A172 (cell line): ENCODE data around the gene SDF4. TPM values are rescaled to one million over a fixed set of nuclear protein-coding genes. Genes with fewer than 3 reads are reported as not detected.

Source experiments
- DNase-seq: peaks from one replicate; pipeline ENCODE4 v3.0.0-alpha.2; 2015; ENCODE audit warnings: low spot score
- total RNA-seq: library from RNA; depleted of rRNA; stranded (reverse); fragments of >200 nt; shearing (Covaris generic); gene quantifications from 2 replicates; pipeline ENCODE4 v1.2.3, GENCODE V29; 2014

SDF4 gene
- total RNA-seq, 1 experiment from 2014 or later, result 109 TPM

DNA sequence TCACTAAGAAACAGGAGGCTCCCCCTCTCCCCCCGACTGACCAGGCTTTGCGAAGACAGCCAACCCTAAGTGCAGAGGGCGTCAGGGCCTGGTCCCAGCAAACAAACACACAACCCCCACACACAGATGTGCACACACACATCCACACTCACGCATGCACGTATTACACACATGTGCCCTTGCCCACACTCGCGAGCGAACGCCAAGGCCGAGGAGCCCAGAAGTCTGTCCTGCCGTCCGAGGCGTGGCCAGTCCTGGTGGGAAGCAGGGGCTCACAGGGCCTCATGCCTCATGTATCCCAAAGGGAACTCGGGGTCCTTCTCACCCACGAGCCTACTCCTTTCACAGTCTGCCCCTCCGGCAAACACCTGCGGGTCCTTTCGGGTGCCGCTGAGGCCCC, 2.0 kb downstream of the SDF4 start:
- DNase-seq, result no peak

DNA sequence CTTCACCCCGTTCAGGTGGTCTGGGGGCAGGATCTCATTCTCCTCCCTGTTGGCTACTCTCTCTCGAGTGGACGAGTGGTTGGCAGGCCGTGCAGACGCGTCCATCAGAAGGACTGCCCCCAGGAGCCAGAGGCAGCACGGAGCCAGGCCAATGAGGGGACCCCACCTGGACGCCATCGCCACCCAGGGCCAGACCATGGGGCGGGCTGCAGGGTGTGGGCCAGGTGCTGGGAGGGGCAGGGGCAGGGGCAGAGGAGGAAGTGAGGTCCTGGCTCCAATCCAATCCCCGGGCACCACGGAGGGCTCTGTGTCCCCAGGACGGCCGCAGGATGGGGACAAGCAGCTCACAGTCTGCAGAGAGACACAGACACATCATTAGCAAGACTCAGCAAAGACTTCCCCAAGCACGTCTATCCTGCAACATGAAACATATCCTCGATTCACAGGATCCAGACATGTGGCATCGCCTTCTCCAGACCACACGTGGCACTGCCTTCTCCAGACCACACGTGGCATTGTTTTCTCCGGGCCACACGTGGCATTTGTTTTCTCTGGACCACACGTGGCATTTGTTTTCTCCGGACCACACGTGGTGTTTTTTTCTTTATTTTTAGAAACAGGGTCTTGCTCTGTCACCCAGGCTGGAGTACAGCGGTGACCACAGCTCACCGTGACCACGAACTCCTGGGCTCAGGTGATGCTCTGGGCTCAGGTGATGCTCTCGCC, 3.0 kb downstream of the SDF4 start:
- DNase-seq, result no peak

DNA sequence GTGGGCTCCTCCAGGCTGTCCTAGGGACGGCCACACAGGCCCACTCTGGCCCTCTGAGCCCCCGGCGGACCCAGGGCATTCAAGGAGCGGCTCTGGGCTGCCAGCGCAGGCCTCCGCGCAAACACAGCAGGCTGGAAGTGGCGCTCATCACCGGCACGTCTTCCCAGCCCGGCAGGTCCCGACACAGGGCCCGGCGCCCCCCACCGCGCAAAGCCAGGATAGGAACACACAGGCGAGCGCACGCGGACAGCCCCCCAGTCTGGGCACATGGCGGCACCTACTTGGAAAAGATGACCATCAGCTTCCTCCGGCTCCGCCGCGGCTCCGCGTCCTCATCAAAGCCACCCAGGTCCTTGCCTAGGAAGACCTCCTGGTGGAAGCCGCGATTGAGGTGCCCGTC, 3.6 kb downstream of the SDF4 start:
- no peak for DNase-seq

DNA sequence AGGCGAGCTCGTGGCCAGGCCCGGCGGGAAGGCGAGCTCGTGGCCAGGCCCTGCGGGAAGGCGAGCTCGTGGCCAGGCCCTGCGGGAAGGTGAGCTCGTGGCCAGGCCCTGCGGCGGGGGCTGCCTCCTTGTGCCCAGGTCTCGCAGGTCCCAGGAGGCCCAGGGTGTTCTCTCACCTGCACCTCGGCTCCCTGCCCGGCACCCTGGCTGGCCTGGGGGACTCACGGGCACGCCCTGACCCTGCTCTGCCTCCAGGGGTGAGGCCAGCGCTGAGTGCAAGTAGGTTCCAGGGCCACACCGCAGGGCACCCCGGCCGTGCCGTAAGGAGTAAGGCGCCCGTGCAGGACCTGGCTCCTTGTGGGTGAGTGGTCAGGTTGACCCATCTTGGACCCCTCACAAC, 4.4 kb downstream of the SDF4 start:
- DNase-seq, result no peak

DNA sequence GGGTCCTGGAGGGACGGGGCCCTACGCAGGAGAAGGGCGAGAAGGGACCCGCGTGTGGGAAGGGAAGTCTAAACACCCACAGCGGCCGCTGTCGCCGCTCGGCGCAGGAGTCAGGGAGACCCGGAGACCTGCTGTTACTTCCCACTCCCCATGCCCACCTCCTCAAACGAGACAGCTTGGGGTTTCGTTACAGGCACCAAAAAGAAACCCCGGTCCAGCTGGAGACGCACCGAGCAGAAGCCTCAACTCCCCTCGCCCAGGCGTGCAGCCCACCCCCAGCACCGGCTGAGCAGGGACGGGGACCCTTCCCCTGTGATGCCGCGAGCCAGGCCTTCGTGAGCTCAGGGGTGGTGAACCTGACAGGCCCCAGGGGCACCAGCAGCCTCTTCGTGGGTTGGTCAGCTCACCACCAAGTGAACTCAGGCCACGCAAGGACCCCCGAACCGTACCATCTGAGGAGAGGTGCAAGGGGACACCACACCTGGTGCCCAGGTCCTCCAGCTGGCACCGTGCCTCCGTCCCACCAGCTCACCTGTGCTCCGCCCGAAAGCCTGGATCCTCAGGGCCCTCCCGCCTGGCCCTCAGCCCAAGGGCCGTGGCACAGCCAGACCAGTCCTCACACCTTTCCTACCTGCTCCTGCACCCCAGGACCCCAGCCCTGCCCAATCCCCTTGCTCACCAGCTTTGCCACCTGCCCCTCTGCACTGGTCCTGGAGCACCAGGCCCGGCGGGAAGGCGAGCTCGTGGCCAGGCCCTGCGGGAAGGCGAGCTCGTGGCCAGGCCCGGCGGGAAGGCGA, 5.0 kb downstream of the SDF4 start:
- DNase-seq, result no peak

DNA sequence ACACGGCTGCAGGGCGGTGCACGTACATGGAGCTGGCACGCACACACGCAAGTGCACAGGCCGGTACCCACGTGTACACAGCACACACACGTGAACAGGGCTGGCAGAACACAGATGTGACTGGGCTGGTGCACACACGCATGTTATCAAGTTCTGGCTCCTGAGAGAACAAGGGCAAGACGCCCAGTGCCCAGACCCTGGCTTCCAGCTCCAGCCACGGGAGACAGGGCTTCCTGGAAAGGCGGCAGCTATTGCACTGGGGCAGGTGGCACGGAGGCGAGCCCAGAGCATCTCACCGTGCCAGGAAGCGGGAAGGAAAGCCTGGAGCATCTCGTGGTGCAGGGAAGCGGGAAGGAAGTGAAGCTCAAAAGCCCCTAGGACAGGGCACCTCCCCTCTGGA, 5.9 kb downstream of the SDF4 start:
- no peak for DNase-seq

DNA sequence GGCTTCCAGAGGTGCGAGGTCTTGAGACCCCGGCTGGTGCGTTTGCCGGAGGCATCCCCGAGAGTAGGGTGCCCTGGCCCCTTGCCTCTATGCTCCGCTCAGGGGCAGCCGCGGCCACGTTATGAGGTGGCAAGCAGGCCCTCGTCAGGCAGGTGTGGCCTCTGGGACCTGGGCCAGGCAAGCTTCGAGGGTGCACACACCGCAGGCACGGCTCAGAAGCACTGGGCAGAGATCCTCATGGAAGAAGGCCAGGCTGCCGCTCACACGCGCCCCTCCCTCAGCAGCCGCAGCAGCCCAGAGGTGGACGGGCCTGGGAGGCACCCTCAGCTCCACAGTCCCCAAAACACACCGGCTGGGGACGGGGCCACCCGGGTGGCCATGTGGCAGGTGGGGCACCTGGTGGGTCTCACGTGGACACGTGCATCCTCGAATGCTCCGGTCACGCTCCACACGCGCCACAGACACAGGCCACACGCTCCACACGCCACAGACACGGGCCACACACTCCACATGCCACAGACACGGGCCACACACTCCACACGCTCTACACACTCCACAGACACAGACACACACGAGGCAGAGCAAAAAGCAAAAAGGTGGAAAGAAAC, 6.5 kb downstream of the SDF4 start:
- DNase-seq, result no peak

DNA sequence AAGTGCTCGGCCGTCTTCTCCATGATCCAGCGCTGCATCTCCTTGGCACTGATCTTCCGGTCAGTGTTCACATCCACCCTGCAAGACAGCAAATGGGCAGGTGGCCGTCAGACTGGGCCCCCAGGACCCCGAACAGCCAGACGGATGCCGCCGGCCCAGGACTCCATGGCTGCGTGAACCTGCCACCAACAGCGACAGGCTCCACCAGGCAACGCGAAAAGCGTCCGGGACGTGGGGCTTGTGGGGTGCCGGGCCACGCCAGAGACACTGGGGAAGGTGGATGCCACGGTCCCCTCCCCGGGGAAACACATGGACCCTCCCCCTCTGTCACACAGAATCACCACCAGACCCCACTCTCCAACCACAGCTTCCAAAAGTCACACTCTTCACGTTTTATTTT, 7.9 kb downstream of the SDF4 start:
- no peak for DNase-seq

DNA sequence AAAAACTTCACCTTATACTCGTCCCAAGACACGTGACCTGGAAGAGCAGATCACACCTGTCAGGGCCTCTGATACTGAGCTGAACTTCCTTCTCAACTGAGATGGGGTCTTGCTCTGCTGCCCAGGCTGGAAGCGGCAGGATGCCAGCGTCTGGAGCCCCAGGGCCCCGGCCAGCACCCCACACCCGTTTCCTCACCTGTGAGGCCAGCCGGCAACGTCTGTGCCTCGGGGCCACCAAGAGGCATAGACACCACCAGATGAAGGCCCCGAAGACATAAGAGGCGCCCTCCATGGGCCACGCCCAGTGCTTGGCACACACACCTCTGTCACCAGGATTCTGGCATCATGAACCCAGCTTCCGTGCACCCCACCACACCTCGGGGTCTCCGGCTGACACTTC, 8.5 kb downstream of the SDF4 start:
- no peak for DNase-seq

DNA sequence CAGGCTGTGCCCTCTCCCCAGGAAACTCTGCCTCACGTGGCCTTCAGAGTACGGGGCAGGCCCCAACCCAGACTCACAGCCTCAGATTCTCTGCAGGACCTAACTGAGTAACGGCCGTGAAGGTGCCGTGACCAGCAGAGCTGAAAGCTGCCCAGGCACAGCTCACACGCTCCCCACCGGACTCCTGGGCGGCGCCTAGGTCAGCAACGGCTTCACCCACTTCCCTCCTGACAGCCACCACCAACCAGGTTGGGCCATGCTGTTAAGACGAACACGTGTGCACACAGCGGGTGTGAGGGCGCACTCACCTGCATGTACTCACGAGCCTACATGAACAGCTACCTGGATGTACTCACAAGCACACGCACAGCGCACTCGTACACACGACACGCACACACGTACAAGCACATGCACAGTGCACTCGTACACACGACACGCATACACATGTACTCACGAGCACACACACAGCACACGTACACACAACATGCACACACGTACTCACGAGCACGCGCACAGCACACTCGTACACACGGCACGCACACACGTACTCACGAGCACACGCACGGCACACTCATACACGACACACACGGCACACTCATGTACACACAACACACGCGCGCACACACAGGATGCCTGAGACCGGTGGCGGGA, 9.1 kb downstream of the SDF4 start:
- no peak for DNase-seq

DNA sequence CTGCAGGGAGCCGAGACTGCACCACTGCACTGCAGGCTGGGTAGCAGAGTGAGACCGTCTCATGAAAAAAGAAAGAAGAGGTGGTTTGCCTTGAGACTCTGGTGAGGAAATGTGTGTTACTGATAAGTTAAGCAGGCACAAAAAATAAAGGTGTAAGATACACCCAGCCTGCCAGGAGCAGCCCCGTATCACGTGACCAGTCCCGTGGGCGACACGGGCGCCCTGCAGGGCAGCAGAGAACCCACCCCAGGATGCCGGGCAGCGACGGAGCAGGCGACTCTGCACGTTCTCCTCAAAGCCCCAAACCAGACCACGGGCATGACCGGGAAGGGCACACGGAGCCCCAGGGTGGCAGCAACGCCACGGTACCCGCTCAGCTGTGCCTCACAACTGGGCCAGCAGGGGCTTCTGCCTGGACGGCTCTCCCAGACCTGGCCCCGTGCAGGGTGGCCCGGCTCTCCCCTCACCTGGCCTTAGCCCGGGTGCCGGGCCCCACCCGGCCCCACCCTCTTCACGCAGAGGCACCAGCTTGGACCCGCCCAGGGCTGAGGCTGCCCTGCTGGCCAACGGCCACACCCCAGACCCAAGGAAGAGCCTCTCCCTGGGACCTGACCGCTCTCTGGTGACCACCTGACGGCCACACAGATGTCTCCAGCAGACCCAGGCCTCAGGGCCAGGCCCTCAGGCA, 9.8 kb downstream of the SDF4 start:
- DNase-seq, result no peak

DNA sequence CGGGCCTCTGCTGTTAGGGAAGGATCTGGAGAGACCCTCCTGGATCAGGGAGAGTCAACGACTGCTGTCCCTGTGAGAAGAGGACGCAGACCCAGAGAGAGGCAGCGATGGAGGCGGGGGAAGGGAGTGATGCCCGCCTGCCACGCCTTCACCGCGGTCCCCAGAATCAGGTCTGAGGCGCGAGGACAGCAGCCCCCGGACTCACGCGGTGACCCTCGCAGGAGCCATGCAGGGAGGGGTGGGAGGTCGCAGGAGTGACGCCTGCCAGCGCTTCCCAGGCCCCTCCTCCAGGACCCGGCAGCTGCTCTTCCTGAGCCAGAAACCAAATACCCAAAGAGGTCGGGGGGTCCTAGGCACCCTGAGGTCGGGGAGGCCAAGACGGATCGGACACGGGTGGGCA, 11.6 kb downstream of the SDF4 start:
- no peak for DNase-seq

DNA sequence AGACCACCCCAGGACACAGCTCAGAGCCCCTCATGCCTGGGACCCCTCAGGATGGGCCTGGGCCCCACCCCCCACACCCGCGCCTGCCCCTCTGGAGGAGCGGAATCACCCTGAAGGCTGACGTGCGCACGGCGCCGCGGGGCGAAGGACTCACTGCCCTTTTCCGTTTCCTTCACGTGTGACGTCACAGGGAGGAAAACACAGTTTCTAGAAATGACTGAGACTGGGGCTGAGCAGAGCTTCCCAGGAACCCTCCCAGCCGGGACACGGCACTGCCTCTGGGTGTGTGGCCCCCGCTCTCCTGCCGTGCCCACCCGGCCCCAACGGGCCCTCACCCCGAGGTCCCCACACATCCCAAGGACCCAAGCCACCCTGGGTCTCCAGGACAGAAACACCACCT, 12.5 kb downstream of the SDF4 start:
- no peak for DNase-seq

DNA sequence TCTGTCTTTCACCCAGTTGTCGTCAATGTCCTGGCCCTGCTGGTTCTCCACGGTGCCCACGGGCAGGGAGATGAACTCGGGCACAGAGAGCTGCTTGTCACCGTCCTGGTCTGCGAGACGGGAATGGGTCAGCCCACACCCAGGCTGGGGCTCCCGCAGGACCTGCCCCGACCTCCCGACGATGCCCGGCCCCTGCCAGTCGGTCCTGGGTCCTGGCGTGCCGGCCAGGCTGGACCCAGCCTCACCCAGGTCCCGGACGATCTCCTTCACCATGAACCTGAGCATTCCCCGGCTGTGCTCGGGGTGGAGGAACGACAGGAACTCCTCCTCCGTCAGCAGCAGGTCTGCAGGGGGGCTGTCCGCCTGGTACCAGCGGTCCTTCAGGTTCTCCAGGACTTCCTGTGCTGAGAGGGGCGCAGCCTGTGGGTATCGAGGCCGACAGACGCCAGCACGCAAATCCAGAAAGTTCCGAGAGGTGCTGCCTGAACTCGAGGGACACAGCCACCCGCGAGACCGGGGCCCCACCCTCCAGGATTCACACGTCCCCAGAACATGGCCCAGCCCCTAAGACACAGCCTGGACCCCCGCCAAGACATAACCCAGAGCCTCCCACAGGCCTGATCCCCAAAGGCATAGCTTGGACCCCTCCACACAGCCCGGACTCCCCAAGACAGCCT, 13.1 kb downstream of the SDF4 start:
- DNase-seq, result no peak

DNA sequence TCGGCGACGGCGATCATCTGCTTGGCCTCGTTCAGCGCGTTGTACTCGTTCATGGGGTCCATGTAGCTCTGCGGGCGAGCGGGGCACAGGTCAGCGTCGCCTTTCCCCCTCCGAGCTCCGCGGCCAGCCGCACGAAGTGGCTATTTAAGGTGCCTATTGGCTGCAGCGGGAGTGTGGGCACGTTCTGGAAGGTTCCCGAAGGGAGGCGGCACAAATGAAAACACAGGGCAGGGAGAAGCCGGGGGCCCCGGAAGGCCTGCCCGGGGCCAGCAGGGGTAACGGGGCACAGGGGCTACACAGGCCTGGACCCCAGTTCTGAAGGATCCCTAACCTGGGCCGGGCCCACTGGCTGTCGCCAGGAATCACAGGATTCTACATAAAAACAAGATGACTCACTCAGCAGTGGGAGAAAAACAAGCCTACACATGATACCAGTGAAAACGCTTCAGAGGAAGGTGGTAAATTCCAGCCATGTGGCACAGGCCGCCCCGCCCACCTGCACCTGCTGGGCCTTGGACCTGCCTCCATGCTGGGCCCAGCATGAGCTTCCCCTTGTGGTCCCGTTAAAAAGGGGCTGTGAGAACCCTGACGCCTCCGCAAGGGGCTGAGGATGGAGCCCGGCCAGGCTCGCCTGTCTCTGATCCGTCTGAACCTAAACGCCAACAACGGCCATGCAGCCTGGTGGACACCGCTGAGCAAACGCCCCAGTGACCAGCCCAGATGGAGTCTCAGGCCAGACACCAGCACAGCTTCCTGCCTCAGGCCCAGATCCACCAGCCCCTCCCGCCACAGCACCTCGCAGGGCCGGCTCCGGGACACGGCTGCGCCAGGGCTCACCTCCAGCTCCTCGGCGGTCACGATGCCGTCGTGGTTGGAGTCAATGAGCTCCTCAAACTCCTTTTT, 13.9 kb downstream of the SDF4 start:
- peak; percentile 75 for DNase-seq

DNA sequence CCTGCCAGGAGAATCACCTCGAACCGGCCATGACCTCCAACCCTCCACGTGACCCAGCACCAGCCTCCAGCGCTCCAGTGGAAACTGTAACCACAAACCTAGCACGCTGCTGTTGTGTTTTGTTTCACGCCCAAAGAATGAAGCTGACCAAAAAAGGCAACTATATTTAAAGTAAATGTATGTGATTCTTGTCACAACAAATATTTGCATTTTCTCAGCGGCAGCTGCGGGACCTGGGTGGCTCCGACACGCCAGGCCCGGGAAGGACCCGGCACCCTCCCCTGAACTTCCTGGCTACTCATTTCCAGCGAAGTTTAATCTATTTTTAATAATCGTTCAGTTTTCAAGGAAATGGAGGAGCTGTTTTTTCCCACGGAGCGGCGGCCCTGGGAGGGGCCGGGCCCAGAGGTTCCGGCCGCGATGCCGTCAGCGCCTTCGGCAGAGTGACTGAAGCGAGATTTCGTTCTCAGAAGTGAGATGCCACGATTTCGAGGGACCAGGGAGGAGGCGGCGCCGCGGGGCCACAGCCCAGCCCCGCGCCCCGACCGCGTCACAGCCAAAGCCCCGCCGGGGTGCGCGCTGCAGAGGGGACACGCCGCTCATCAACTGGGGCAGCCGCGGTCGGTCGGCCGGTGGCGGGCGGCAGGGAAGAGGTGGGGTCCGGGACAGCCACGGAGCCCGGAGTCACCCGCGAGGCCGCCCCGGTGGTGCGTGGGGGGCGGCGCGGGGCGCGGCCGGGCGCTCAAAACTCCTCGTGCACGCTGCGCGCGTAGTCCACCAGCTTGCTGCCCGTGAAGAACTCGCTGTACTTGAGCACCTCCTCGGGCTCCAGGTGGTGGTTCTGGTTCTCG, 14.8 kb downstream of the SDF4 start:
- no peak for DNase-seq

DNA sequence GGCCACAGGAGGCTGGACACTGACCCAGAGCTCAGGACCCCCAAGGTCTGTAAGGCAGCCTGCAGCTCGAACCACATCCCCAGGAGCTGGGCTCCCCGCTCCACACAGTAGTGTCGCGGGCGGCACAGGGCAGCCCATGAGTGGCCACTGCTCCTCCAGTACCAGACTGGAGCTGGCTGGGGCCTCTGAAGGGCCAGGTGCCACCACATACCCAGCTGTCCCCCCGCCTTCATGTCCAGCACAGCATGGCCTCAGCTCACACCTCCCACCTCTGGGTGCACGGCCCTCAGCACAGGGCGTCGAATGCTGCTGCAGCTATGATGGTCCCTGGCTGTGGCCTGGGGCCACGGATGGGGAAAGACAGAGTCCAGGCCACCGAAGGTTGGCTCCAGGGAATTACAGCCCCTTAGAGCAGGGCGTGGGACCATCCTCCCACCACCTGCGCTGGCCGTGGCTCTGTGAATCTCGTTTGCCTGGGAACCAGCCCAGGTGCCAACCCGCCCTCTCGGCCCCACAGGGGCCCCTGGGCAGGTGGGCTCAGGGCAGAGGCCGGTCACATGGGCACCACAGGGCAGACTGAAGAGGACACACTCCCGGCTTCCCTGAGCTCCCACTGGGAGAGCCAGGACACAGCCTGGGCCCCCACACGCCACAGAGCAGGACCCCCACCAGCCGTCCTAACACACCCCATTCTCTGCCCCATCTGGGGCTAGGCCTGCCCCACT, 15.8 kb downstream of the SDF4 start:
- no peak for DNase-seq

DNA sequence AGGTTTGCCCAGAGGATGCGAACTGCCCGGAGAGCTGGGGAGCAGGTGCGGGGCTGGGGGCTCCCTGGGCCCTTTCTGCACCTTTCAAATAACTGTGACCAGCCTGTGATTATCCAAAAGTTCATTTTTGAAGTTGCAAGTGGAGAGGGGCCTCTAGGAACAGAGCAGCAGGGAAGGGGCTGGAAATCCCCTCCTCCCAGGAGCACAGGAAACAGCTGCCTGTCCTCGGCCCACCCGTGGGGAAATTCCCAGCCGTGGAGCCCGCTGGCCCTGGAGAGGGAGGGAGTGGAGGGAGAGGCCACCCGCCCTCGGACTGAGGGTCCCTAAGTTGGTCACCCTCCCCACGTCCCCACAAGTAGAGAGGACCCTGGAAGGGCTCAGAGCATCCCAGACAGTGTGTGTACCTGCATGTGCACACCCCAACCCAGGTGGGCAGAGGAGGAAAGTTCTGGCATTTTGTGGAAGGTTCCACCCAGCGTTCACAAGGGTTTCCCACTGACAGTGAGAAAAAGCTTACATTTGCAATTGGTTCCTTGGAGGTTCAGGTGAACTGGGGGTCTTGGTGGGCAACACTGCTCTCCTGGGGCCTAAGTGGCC, 16.6 kb downstream of the SDF4 start:
- DNase-seq, result no peak
